IPS-20b (cell line): ENCODE measurements around the gene IGF2.

ENCODE experiments used
- H3K27ac ChIP-seq: one replicate; pipeline ENCODE4 v1.5.1; 2013; ENCODE audit warnings: low read length
- H3K27me3 ChIP-seq: 2 replicates; pipeline ENCODE4 v1.6.1; 2013; ENCODE audit warnings: mild to moderate bottlenecking, low read length, inconsistent platforms; ENCODE audit not compliant: insufficient read depth
- H3K36me3 ChIP-seq: 2 replicates; pipeline ENCODE4 v1.6.1; 2013; ENCODE audit warnings: low read depth, mild to moderate bottlenecking, inconsistent platforms, low read length, moderate library complexity; ENCODE audit not compliant: insufficient read depth
- H3K4me1 ChIP-seq: 2 replicates; pipeline ENCODE4 v1.6.1; 2013; ENCODE audit warnings: mild to moderate bottlenecking, control low read depth, inconsistent platforms, low read length, moderate library complexity; ENCODE audit not compliant: insufficient read depth
- H3K4me3 ChIP-seq: 2 replicates; pipeline ENCODE4 v1.5.1; 2013; ENCODE audit warnings: mild to moderate bottlenecking, low read length, inconsistent platforms
- H3K9ac ChIP-seq: 2 replicates; pipeline ENCODE4 v1.6.1; 2013; ENCODE audit warnings: low read depth, mild to moderate bottlenecking, inconsistent platforms, low read length, moderate library complexity
- H3K9me3 ChIP-seq: 2 replicates; pipeline ENCODE4 v1.6.1; 2013; ENCODE audit warnings: mild to moderate bottlenecking, low read depth, low read length, inconsistent platforms; ENCODE audit not compliant: insufficient read depth

The IGF2 gene

GRCh38 chr11:2101171-2101675 lies 38.0 kb downstream of the IGF2 start:
- Histone ChIP-seq H3K4me3 (no peak overlapping the region), H3K27me3 (peaks cover 9% of the 10 kb centered on the region), H3K27ac (no peak overlapping the region), H3K9me3 (no peaks in the 10 kb centered on the region), H3K36me3 (no peaks in the 10 kb centered on the region), H3K4me1 (peaks cover 8% of the 10 kb centered on the region), H3K9ac (no peak overlapping the region)

GRCh38 chr11:2100361-2101170 lies 38.6 kb downstream of the IGF2 start:
- H3K36me3 ChIP-seq: no peaks in the 10 kb centered on the region
- H3K9me3 ChIP-seq: no peaks in the 10 kb centered on the region
- H3K27me3 ChIP-seq: peaks cover 9% of the 10 kb centered on the region; the same call in 1 of the 2 replicates
- H3K9ac ChIP-seq: no peak overlapping the region
- H3K4me1 ChIP-seq: peaks cover 8% of the 10 kb centered on the region
- no peak overlapping the region for H3K27ac ChIP-seq
- no peak overlapping the region for H3K4me3 ChIP-seq

- H3K4me1 ChIP-seq: peaks cover 8% of the 10 kb centered on the region
- no peak overlapping the region for H3K4me3 ChIP-seq
- H3K27ac ChIP-seq: no peak overlapping the region
- H3K36me3 ChIP-seq: no peaks in the 10 kb centered on the region
- H3K9me3 ChIP-seq: no peaks in the 10 kb centered on the region
- H3K27me3 ChIP-seq: peaks cover 9% of the 10 kb centered on the region; the same call in 1 of the 2 replicates
- no peak overlapping the region for H3K9ac ChIP-seq
Measured at GRCh38 chr11:2099516-2100349, 39.5 kb downstream of the IGF2 start.

- H3K36me3 ChIP-seq: no peaks in the 10 kb centered on the region
- no peak overlapping the region for H3K27ac ChIP-seq
- no peaks in the 10 kb centered on the region for H3K9me3 ChIP-seq
- peaks cover 9% of the 10 kb centered on the region; the same call in 1 of the 2 replicates for H3K27me3 ChIP-seq
- no peak overlapping the region for H3K4me3 ChIP-seq
- H3K9ac ChIP-seq: no peak overlapping the region
- H3K4me1 ChIP-seq: peaks cover 8% of the 10 kb centered on the region
Measured at GRCh38 chr11:2098691-2099515, 40.3 kb downstream of the IGF2 start.

- H3K9ac ChIP-seq: no peak overlapping the region
- no peak overlapping the region for H3K27ac ChIP-seq
- H3K4me1 ChIP-seq: peaks cover 8% of the 10 kb centered on the region
Measured at GRCh38 chr11:2097998-2098690, 41.0 kb downstream of the IGF2 start.

GRCh38 chr11:2097356-2097997 lies 41.7 kb downstream of the IGF2 start:
- no peak overlapping the region for H3K4me3 ChIP-seq
- peak overlapping the region; percentile 38; the same call in 1 of the 2 replicates for H3K9ac ChIP-seq
- no peaks in the 10 kb centered on the region for H3K9me3 ChIP-seq
- H3K27me3 ChIP-seq: peaks cover 9% of the 10 kb centered on the region; the same call in 1 of the 2 replicates
- H3K36me3 ChIP-seq: no peaks in the 10 kb centered on the region
- no peak overlapping the region for H3K27ac ChIP-seq
- H3K4me1 ChIP-seq: peaks cover 8% of the 10 kb centered on the region

More at GRCh38 chr11:2097998-2098690, 41.0 kb downstream of the IGF2 start:
- H3K4me3 ChIP-seq: no peak overlapping the region
- H3K36me3 ChIP-seq: no peaks in the 10 kb centered on the region
- no peaks in the 10 kb centered on the region for H3K9me3 ChIP-seq
- H3K27me3 ChIP-seq: peaks cover 9% of the 10 kb centered on the region; the same call in 1 of the 2 replicates

GRCh38 chr11:2096919-2097301 lies 42.3 kb downstream of the IGF2 start:
- Histone ChIP-seq H3K9me3 (no peaks in the 10 kb centered on the region), H3K9ac (peak overlapping the region; percentile 38; the same call in 1 of the 2 replicates), H3K4me1 (peaks cover 8% of the 10 kb centered on the region), H3K27ac (no peak overlapping the region), H3K27me3 (peaks cover 9% of the 10 kb centered on the region; the same call in 1 of the 2 replicates), H3K36me3 (no peaks in the 10 kb centered on the region), H3K4me3 (no peak overlapping the region)

GRCh38 chr11:2096011-2096918 lies 42.9 kb downstream of the IGF2 start:
- no peaks in the 10 kb centered on the region for H3K9me3 ChIP-seq
- H3K27ac ChIP-seq: no peak overlapping the region
- peaks cover 8% of the 10 kb centered on the region for H3K4me1 ChIP-seq
- no peaks in the 10 kb centered on the region for H3K36me3 ChIP-seq
- H3K27me3 ChIP-seq: peaks cover 9% of the 10 kb centered on the region; the same call in 1 of the 2 replicates
- no peak overlapping the region; the same call in 1 of the 2 replicates for H3K9ac ChIP-seq
- no peak overlapping the region for H3K4me3 ChIP-seq

GRCh38 chr11:2095542-2095941 lies 43.6 kb downstream of the IGF2 start:
- H3K4me1 ChIP-seq: peaks cover 8% of the 10 kb centered on the region
- H3K36me3 ChIP-seq: no peaks in the 10 kb centered on the region
- no peak overlapping the region for H3K27ac ChIP-seq
- peaks cover 9% of the 10 kb centered on the region; the same call in 1 of the 2 replicates for H3K27me3 ChIP-seq
- no peak overlapping the region for H3K9ac ChIP-seq
- no peaks in the 10 kb centered on the region for H3K9me3 ChIP-seq
- H3K4me3 ChIP-seq: no peak overlapping the region

- Histone ChIP-seq H3K4me3 (no peak overlapping the region), H3K9me3 (no peaks in the 10 kb centered on the region), H3K27me3 (peaks cover 9% of the 10 kb centered on the region; the same call in 1 of the 2 replicates), H3K27ac (no peak overlapping the region), H3K4me1 (peaks cover 8% of the 10 kb centered on the region), H3K36me3 (no peaks in the 10 kb centered on the region), H3K9ac (no peak overlapping the region)
Measured at GRCh38 chr11:2095198-2095520, 44.0 kb downstream of the IGF2 start.
